HepG2 (cell line): ENCODE measurements around the gene CTF1. TPM values are rescaled to one million over a fixed set of nuclear protein-coding genes. Genes with fewer than 3 reads are reported as not detected.

Experiments used
- BRCA1 ChIP-seq: sonication (generic); formaldehyde crosslinking; IDR thresholded peaks from 2 replicates; pipeline ENCODE4 v1.4.0; 2020; ENCODE audit warnings: missing genetic modification reagents
- CAMTA2 ChIP-seq: sonication (generic); formaldehyde crosslinking; IDR thresholded peaks from 2 replicates; pipeline ENCODE4 v1.4.0; 2020; ENCODE audit warnings: mild to moderate bottlenecking, missing genetic modification reagents, borderline replicate concordance
- FLYWCH1 ChIP-seq: sonication (generic); formaldehyde crosslinking; IDR thresholded peaks from 2 replicates; pipeline ENCODE4 v1.8.1; 2023; ENCODE audit warnings: mild to moderate bottlenecking, missing genetic modification reagents
- MIER2 ChIP-seq: IDR thresholded peaks from 2 replicates; pipeline ENCODE4 v1.6.1; 2016; ENCODE audit warnings: missing biosample characterization, missing genetic modification reagents
- RORA ChIP-seq: sonication (generic); formaldehyde crosslinking; IDR thresholded peaks from 2 replicates; pipeline ENCODE4 v1.5.0; 2020; ENCODE audit warnings: mild to moderate bottlenecking, missing genetic modification reagents, moderate library complexity
- RXRA ChIP-seq: sonication (generic); formaldehyde crosslinking; IDR thresholded peaks from 2 replicates; pipeline ENCODE4 v1.5.1; 2020; ENCODE audit warnings: missing genetic modification reagents
- SOX13 ChIP-seq, 3 experiments: fragments of 450-650 bp in 1 of 3; sonication (generic) in 1 of 3; formaldehyde crosslinking in 1 of 3; IDR thresholded peaks in 2 of 3; conservative IDR thresholded peaks in 1 of 3; 2 replicates each; pipeline versions ENCODE4 v1.5.0 to v1.6.1; 2016 to 2020; ENCODE audit warnings: antibody characterized with exemption in 1 of 3, mild to moderate bottlenecking in 1 of 3, missing compliant biosample characterization in 1 of 3, missing genetic modification reagents in 1 of 3, moderate library complexity in 1 of 3
- ZBTB20 ChIP-seq: sonication (generic); formaldehyde crosslinking; IDR thresholded peaks from 2 replicates; pipeline ENCODE4 v1.8.1; 2023; ENCODE audit warnings: missing genetic modification reagents, low read depth, mild to moderate bottlenecking, borderline replicate concordance
- ZNF33A ChIP-seq: sonication (generic); formaldehyde crosslinking; IDR thresholded peaks from 2 replicates; pipeline ENCODE4 v1.5.1; 2020; ENCODE audit warnings: missing genetic modification reagents, mild to moderate bottlenecking, moderate library complexity, borderline replicate concordance
- ZNF546 ChIP-seq: sonication (generic); formaldehyde crosslinking; conservative IDR thresholded peaks from 2 replicates; pipeline ENCODE4 v1.8.1; 2023; ENCODE audit warnings: mild to moderate bottlenecking, missing genetic modification reagents
- ZNF557 ChIP-seq: sonication (generic); formaldehyde crosslinking; IDR thresholded peaks from 2 replicates; pipeline ENCODE4 v1.4.0; 2020; ENCODE audit warnings: missing genetic modification reagents
- ZNF761 ChIP-seq: sonication (generic); formaldehyde crosslinking; conservative IDR thresholded peaks from 2 replicates; pipeline ENCODE4 v1.4.0; 2020; ENCODE audit warnings: mild to moderate bottlenecking, missing genetic modification reagents
- polyA plus RNA-seq, 8 experiments: library from polyadenylated mRNA; depleted of rRNA in 3 of 8; stranded (reverse) in 7 of 8; unstranded in 1 of 8; fragments of >200 nt; fragmentation: Illumina TruSeq in 4 of 8; extraction: Trizol in 4 of 8; gene quantifications; 2 replicates each; pipeline versions ENCODE4 v1.2.1 to v1.2.3, GENCODE V29; 2011 to 2016; ENCODE audit warnings: low read depth in 4 of 8, missing spikeins in 1 of 8, mixed read lengths in 1 of 8; ENCODE audit not compliant: insufficient read depth in 1 of 8
- total RNA-seq, 5 experiments: library from RNA; depleted of rRNA; stranded (reverse); fragments of >200 nt; fragmentation: Illumina TruSeq; extraction: Trizol; gene quantifications; 2 replicates each; pipeline ENCODE4 v1.2.3, GENCODE V29; 2016; ENCODE audit warnings: low read depth in 1 of 5
- TF ChIP-seq, protein P1 (sequence below): sonication (generic); formaldehyde crosslinking; IDR thresholded peaks from 2 replicates; pipeline ENCODE4 v1.8.0; 2023; ENCODE audit warnings: mild to moderate bottlenecking, missing genetic modification reagents
- TF ChIP-seq, protein P2 (sequence below): sonication (generic); formaldehyde crosslinking; IDR thresholded peaks from 2 replicates; pipeline ENCODE4 v1.4.0; 2020; ENCODE audit warnings: mild to moderate bottlenecking, missing genetic modification reagents
- TF ChIP-seq, protein P3 (sequence below), 2 experiments: sonication (generic) in 1 of 2; formaldehyde crosslinking in 1 of 2; IDR thresholded peaks; 2 replicates each; pipeline versions ENCODE4 v1.6.1 to v1.9.0; 2014 to 2022; ENCODE audit warnings: antibody characterized with exemption in 1 of 2, borderline replicate concordance in 1 of 2, inconsistent platforms in 1 of 2, low read depth in 1 of 2, missing genetic modification reagents in 1 of 2
- TF ChIP-seq, protein P4 (sequence below): sonication (generic); formaldehyde crosslinking; IDR thresholded peaks from 2 replicates; pipeline ENCODE4 v1.5.0; 2020; ENCODE audit warnings: mild to moderate bottlenecking, low read depth, missing genetic modification reagents, borderline replicate concordance

The CTF1 gene
- total and polyA plus RNA-seq, 2 of the 13 experiments (the other 11 are each of a cell fraction or from before 2014, with no cell fraction given), result 0.13 to 1.8 TPM

DNA sequence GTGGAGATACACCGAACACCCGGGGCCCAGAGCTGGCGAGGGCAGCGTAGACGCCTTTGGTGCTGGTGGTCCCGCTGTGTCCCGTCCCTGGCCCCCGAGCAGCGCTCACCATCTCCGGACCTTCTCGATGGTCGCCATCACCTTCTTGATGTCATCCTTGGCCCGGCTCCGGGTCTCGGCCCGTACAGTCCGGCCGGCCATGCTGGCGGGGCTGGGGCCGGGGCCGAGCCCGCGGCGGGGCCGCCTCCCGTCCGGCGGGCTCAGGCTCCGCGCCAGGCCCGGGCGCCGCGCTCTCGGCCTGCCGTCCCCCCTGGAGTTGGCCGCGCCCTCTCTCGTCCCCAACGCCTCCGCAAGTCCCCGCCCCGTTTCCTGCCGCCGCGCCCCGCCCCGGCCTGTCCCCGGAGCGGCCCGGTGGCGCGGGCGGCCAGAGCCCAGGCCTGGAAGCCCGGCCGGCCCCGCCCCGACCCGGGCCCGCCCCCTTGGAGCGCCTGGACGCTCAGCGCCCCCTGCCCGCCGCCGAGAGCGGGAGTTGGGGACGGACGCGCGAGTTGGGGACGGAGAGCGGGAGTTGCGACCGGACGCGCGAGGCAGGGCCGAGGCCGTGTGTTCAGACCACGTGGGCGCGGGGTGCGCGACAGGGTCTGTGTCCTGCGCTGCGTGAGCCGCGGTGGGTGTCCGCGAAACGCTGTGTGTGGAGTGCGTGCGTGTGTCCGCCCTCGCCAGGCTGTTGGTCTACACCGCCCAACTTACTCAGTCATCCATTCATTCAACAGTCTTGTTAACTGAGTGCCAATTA, 2.5 kb upstream of the CTF1 start, which contains the start of gene BCL7C (continued):
- TF ChIP-seq ZNF546, result peak; percentile 94; the same call in 1 of the 2 replicates
- TF ChIP-seq ZNF33A (CRISPR knock-in tag), result no peak
- TF ChIP-seq MIER2 (CRISPR knock-in tag), result 0 out of 2 replicates have a peak, but pooled peaks have one; percentile 18
- 0 out of 2 replicates have a peak, but pooled peaks have one; percentile 27 for TF ChIP-seq FLYWCH1 (CRISPR knock-in tag)
- TF ChIP-seq, protein P1, sequence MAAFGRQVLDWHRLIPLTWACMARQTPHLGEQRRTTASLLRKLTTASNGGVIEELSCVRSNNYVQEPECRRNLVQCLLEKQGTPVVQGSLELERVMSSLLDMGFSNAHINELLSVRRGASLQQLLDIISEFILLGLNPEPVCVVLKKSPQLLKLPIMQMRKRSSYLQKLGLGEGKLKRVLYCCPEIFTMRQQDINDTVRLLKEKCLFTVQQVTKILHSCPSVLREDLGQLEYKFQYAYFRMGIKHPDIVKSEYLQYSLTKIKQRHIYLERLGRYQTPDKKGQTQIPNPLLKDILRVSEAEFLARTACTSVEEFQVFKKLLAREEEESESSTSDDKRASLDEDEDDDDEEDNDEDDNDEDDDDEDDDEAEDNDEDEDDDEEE (CRISPR knock-in tag), result no peak
- no peak for TF ChIP-seq SOX13 (IDR thresholded peaks at IDR 0.05)
- peak in 1 of 2 experiments; percentile 60; a peak in 2 of 4 replicates for TF ChIP-seq SOX13 (CRISPR knock-in tag; conservative IDR thresholded peaks at IDR 0.05 in 1 of 2, IDR thresholded peaks at IDR 0.05 in 1 of 2)
- peak; percentile 95 for TF ChIP-seq CAMTA2 (CRISPR knock-in tag)
- TF ChIP-seq, protein P2, sequence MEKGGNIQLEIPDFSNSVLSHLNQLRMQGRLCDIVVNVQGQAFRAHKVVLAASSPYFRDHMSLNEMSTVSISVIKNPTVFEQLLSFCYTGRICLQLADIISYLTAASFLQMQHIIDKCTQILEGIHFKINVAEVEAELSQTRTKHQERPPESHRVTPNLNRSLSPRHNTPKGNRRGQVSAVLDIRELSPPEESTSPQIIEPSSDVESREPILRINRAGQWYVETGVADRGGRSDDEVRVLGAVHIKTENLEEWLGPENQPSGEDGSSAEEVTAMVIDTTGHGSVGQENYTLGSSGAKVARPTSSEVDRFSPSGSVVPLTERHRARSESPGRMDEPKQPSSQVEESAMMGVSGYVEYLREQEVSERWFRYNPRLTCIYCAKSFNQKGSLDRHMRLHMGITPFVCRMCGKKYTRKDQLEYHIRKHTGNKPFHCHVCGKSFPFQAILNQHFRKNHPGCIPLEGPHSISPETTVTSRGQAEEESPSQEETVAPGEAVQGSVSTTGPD, result no peak
- TF ChIP-seq ZNF761 (CRISPR knock-in tag), result peak; percentile 99
- TF ChIP-seq BRCA1 (CRISPR knock-in tag), result peak; percentile 73; the same call in 1 of the 2 replicates
- TF ChIP-seq ZBTB20 (CRISPR knock-in tag), result peak; percentile 79; the same call in 1 of the 2 replicates
- TF ChIP-seq, protein P3, sequence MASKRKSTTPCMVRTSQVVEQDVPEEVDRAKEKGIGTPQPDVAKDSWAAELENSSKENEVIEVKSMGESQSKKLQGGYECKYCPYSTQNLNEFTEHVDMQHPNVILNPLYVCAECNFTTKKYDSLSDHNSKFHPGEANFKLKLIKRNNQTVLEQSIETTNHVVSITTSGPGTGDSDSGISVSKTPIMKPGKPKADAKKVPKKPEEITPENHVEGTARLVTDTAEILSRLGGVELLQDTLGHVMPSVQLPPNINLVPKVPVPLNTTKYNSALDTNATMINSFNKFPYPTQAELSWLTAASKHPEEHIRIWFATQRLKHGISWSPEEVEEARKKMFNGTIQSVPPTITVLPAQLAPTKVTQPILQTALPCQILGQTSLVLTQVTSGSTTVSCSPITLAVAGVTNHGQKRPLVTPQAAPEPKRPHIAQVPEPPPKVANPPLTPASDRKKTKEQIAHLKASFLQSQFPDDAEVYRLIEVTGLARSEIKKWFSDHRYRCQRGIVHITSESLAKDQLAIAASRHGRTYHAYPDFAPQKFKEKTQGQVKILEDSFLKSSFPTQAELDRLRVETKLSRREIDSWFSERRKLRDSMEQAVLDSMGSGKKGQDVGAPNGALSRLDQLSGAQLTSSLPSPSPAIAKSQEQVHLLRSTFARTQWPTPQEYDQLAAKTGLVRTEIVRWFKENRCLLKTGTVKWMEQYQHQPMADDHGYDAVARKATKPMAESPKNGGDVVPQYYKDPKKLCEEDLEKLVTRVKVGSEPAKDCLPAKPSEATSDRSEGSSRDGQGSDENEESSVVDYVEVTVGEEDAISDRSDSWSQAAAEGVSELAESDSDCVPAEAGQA (IDR thresholded peaks at IDR 0.05; ENCODE audit: low read depth), result peak; percentile 77; the same call in 1 of the 2 replicates
- TF ChIP-seq, protein P3 (CRISPR knock-in tag; IDR thresholded peaks at IDR 0.05; ENCODE audit: borderline replicate concordance), result peak; percentile 98
- TF ChIP-seq RXRA (CRISPR knock-in tag), result peak; percentile 87
- TF ChIP-seq, protein P4, sequence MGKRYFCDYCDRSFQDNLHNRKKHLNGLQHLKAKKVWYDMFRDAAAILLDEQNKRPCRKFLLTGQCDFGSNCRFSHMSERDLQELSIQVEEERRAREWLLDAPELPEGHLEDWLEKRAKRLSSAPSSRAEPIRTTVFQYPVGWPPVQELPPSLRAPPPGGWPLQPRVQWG, result peak; percentile 64; the same call in 1 of the 2 replicates
- TF ChIP-seq ZNF557 (CRISPR knock-in tag), result peak; percentile 89
- TF ChIP-seq RORA (CRISPR knock-in tag), result no peak
